Pancreas (tissue), 10 donors: ENCODE data around the gene ZNF367. TPM values are rescaled to one million over a fixed set of nuclear protein-coding genes. Genes with fewer than 3 reads are reported as not detected.

Experiments used
- ATAC-seq, 4 donors: fragments of 200-7000 bp; cut with Tn5 transposase; one replicate each; pipeline versions ENCODE4 v1.8.0 to v1.9.1; 2020; ENCODE audit warnings: mild to moderate bottlenecking in 4 of 4, moderate library complexity in 4 of 4
- DNase-seq, 6 donors: peaks; one replicate each; pipeline ENCODE4 v3.0.0-alpha.2; 2020
- FAIRE-seq: peaks from 2 replicates; lab custom pipeline; 2012; peaks lifted over from hg19 to GRCh38; lab: Jason Lieb, UNC
- H3K27ac ChIP-seq, 4 donors: fragments of 200-600 bp; sonication (generic); 1 replicate in 3 of 4; 2 replicates in 1 of 4; pipeline versions ENCODE4 v1.5.0 to v1.8.0; 2020
- H3K27me3 ChIP-seq, 4 donors: fragments of 200-600 bp; one replicate each; pipeline ENCODE4 v1.8.0; 2021
- H3K36me3 ChIP-seq, 3 donors: fragments of 200-600 bp; sonication (generic) in 1 of 3; one replicate each; pipeline versions ENCODE4 v1.5.0 to v1.8.0; 2020 to 2021
- H3K4me1 ChIP-seq, 3 donors: fragments of 200-600 bp; one replicate each; pipeline ENCODE4 v1.8.0; 2021
- H3K4me3 ChIP-seq, 4 donors: fragments of 200-600 bp; sonication (generic) in 2 of 4; one replicate each; pipeline versions ENCODE4 v1.5.0 to v1.8.0; 2020 to 2021
- H3K9me3 ChIP-seq, 4 donors: fragments of 200-600 bp; one replicate each; pipeline ENCODE4 v1.8.0; 2021
- WGBS, 2 donors: extraction: QIAGEN DNeasy Blood & Tissue Kit; methylation state at CpG; one replicate each; pipeline ENCODE4 v1.1.7; 2013; 5-methylcytosine and 5-hydroxymethylcytosine counted together
- intact Hi-C, 3 donors: fragments of 100-400 bp; cut with DNase I; formaldehyde crosslinking; loops; one replicate each; pipeline versions ENCODE4 v1.11.1 to v1.14.2; 2022
- polyA plus RNA-seq, 2 donors: library from polyadenylated mRNA; stranded (reverse); fragments of 200-250 nt; gene quantifications; one replicate each; pipeline ENCODE4 v1.2.3, GENCODE V29; 2013
- total RNA-seq, 6 donors: library from RNA; stranded (reverse); fragmentation: NEBNext Ultra II Directional in 4 of 6; extraction: Animal tissue kit (Norgen Biotek cat#: 25700) in 4 of 6; gene quantifications; one replicate each; pipeline versions ENCODE4 v1.2.1 to v1.2.4, GENCODE V29; 2021 to 2023
- TF ChIP-seq, protein P1 (sequence below), 4 donors: fragments of 200-600 bp; sonication (generic) in 3 of 4; IDR thresholded peaks; one replicate each; pipeline versions ENCODE4 v1.5.0 to v1.8.0; 2021; ENCODE audit warnings: antibody characterized with exemption in 4 of 4
- donor health status: healthy with polysubstance abuse.
- donor health status: DM: no; HTN: no; CAD: no; lungs with moderate emphysema.
- donor health status: DM: no; HTN: no; CAD: no.
- donor health status: control.
- donor health status: control.
- donor health status: Bipolar disorder and iron deficiency.
- donor health status: DM: yes; HTN: yes; CAD: no.
- donor health status: DM: no; HTN: no; CAD: no.
- donor health status: DM: no; HTN: no; CAD: no.
- donor health status: DM: yes; HTN: yes; CAD: no.

The ZNF367 gene
- total and polyA plus RNA-seq, 8 donors = 0.23 to 1.2 (median 0.65) TPM

DNA sequence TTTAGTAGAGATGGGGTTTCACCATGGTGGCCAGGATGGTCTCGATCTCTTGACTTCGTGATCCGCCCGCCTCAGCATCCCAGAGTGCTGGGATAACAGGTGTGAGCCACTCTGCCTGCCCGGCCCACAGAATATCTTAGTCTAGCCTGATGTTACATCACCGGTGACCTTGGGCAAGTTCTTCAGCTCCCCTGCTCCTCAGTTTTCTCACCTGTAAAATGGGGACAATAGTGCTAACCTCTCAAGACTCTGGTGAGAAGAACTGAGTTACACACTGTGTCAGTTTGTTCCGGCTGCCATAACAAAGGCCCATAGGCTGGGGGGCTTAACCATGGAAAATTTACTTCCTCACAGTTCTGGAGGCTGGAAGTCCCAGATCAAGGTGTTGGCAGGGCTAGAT, 19.3 kb upstream of the ZNF367 start:
- Histone ChIP-seq H3K27ac (no peak overlapping the region), H3K36me3 (no peaks in the 10 kb centered on the region), H3K4me3 (no peak overlapping the region), H3K27me3 (no peaks in the 10 kb centered on the region), H3K4me1 (no peaks in the 10 kb centered on the region), H3K9me3 (no peaks in the 10 kb centered on the region)
- DNase-seq (no peak), FAIRE-seq (no peak), ATAC-seq (no peak)
- intact Hi-C loops = no loop called here
- TF ChIP-seq, protein P1, sequence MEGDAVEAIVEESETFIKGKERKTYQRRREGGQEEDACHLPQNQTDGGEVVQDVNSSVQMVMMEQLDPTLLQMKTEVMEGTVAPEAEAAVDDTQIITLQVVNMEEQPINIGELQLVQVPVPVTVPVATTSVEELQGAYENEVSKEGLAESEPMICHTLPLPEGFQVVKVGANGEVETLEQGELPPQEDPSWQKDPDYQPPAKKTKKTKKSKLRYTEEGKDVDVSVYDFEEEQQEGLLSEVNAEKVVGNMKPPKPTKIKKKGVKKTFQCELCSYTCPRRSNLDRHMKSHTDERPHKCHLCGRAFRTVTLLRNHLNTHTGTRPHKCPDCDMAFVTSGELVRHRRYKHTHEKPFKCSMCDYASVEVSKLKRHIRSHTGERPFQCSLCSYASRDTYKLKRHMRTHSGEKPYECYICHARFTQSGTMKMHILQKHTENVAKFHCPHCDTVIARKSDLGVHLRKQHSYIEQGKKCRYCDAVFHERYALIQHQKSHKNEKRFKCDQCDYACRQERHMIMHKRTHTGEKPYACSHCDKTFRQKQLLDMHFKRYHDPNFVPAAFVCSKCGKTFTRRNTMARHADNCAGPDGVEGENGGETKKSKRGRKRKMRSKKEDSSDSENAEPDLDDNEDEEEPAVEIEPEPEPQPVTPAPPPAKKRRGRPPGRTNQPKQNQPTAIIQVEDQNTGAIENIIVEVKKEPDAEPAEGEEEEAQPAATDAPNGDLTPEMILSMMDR (IDR thresholded peaks at IDR 0.05) = no peak
- 91 to 96% methylated on average over 7 of the region's 7 CpGs for WGBS, 2 donors

DNA sequence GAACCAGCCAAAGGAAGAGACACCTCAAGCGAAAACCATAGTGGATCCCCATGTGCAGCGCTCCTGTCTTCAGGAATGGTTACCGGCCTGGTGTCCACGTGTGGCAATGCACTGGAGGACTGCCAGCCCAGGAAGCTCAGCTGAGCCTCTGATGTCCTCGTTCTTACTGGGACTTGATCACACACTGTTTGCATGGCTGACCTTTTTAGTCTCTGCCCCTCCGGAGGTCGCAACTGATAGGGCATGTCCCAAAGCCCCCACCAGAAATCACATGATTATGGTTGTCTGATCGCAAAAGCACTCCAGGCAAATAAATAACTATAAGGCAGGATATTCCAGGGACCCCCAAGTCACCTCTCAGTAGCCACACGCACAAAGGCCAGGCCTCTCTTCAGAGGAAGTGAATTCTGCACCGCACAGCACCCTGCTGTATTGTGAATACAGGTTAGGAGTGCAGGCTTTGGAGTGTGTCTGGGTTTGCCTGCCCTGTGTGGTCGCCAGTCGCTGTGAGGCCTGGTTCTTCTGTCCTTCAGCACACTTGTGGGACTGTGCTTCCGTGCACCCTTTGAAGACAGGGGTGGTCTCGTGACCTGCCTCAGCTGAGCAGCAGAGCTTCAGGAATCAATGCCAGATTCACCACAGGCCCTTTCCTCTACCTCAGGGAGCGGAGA, 18.4 kb upstream of the ZNF367 start:
- no peaks in the 10 kb centered on the region for H3K9me3 ChIP-seq
- H3K4me1 ChIP-seq = no peaks in the 10 kb centered on the region
- H3K27me3 ChIP-seq = no peaks in the 10 kb centered on the region
- FAIRE-seq (no peak), ATAC-seq (no peak), DNase-seq (no peak)
- TF ChIP-seq, protein P1 (IDR thresholded peaks at IDR 0.05) = no peak
- intact Hi-C loops = no loop called here
- WGBS, 2 donors = 82 to 85% methylated on average over 15 of the region's 15 CpGs
- H3K4me3 ChIP-seq = no peak overlapping the region
- H3K27ac ChIP-seq = no peak overlapping the region
- no peaks in the 10 kb centered on the region for H3K36me3 ChIP-seq

DNA sequence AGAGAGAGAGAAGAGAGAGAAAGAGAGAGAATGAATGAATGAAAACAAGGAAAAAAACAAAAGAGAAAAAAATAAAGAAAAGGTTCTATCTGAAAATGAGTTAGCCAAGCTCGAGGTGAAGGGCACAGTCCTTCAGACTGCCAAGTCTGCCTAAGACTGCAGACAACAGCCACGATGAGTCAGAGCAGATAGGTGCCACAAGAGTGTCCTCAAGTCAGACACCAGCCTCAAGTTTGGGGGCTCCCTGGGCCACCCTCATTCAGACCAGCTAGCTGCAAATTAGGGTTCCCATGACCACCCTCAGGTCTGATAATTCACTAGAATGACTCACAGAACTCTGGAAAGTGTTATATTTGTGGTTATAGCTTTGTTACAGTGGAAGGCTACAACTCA, 17.9 kb upstream of the ZNF367 start:
- Histone ChIP-seq H3K27me3 (no peaks in the 10 kb centered on the region), H3K36me3 (no peaks in the 10 kb centered on the region), H3K4me1 (no peaks in the 10 kb centered on the region), H3K9me3 (no peaks in the 10 kb centered on the region), H3K27ac (no peak overlapping the region), H3K4me3 (no peak overlapping the region)
- intact Hi-C loops = no loop called here
- DNase-seq (no peak), ATAC-seq (no peak), FAIRE-seq (no peak)
- 72 to 84% methylated on average over 2 of the region's 2 CpGs for WGBS, 2 donors
- TF ChIP-seq, protein P1 (IDR thresholded peaks at IDR 0.05) = no peak

DNA sequence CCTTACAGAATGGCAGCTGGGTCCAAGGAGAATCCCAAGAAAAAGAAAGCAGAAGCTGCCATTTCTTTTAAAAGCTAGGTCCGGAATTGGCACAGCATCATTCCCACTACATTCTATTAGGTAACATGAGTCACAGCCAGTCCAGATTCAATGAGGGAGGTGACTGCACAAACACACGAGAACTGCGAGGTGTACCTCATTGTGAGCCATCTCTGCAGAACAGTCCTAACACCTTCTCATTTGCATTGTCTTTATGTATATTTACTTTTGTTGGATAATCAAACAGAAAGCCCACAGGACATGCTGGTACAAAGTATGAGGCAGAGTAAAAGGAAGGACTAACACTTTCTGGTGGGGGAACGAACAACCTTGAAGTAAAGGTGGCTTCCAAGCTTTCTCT, 17.2 kb upstream of the ZNF367 start:
- no peaks in the 10 kb centered on the region for H3K9me3 ChIP-seq
- no peaks in the 10 kb centered on the region for H3K36me3 ChIP-seq
- H3K4me1 ChIP-seq = no peaks in the 10 kb centered on the region
- WGBS, 2 donors = 84 to 88% methylated on average over 4 of the region's 4 CpGs
- ATAC-seq = no peak
- no peak overlapping the region for H3K4me3 ChIP-seq
- TF ChIP-seq, protein P1 (IDR thresholded peaks at IDR 0.05) = no peak
- H3K27me3 ChIP-seq = no peaks in the 10 kb centered on the region
- no peak for DNase-seq
- no peak for FAIRE-seq
- intact Hi-C loops = no loop called here
- H3K27ac ChIP-seq = no peak overlapping the region

DNA sequence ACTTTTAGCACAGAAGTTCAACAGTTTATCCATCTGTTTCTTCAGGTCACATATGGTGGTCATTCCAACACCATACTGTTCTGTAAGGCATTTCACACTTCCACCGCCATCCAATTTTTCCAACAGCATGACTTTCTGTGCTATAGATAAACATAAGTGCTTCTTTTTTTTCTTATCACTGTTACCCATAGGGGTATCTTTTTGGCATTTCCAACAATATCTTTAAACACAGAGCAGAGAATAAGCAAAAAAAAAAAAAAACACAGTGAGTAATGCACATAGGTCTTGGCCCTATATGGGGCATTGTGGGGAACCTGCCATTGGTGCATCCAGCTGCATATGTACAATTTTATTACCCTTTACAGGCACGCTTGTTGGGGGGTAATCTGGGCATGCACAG, 12.2 kb upstream of the ZNF367 start:
- H3K4me3 ChIP-seq = no peak overlapping the region
- H3K27me3 ChIP-seq = no peaks in the 10 kb centered on the region
- FAIRE-seq (no peak), ATAC-seq (no peak), DNase-seq (no peak)
- intact Hi-C loops = no loop called here
- TF ChIP-seq, protein P1 (IDR thresholded peaks at IDR 0.05) = no peak
- H3K4me1 ChIP-seq = no peaks in the 10 kb centered on the region
- no peaks in the 10 kb centered on the region for H3K9me3 ChIP-seq
- 88 to 89% methylated on average over 2 of the region's 2 CpGs for WGBS, 2 donors
- H3K27ac ChIP-seq = no peak overlapping the region
- H3K36me3 ChIP-seq = no peaks in the 10 kb centered on the region
